HG03439 (cell line): ENCODE measurements around the gene PRB4.
"Not testable (repeated sequence)": the region's sequence is repeated elsewhere in the genome, so short reads cannot be mapped to it uniquely, and the experiment has no call there.

ENCODE experiments used
- ATAC-seq: cut with Tn5 transposase; IDR thresholded peaks from one replicate; pipeline ENCODE4 v1.9.1; 2021; ENCODE audit warnings: mild to moderate bottlenecking, moderate library complexity; ENCODE audit not compliant: unreplicated experiment

Gene PRB4

GRCh38 chr12:11310336-11310735, at the start of gene PRB4:
PRB4 (minus strand) TSS chr12:11310436; CDS start chr12:11310398, 38 bp downstream.
- no peak for ATAC-seq

GRCh38 chr12:11351736-11352135, 41.5 kb upstream of the PRB4 start:
- ATAC-seq = not testable (repeated sequence)

GRCh38 chr12:11348439-11348838, 38.2 kb upstream of the PRB4 start:
- ATAC-seq = no peak

- no peak for ATAC-seq
Measured at GRCh38 chr12:11347810-11348209, 37.6 kb upstream of the PRB4 start.

GRCh38 chr12:11344500-11344899, 34.3 kb upstream of the PRB4 start:
- ATAC-seq = no peak

- no peak for ATAC-seq
Measured at GRCh38 chr12:11324426-11324825, 14.2 kb upstream of the PRB4 start.

- no peak for ATAC-seq
Measured at GRCh38 chr12:11321980-11322379, 11.7 kb upstream of the PRB4 start.

- ATAC-seq = no peak
Measured at GRCh38 chr12:11307143-11307542, 3.1 kb downstream of the PRB4 start.

GRCh38 chr12:11273449-11273848, 36.8 kb downstream of the PRB4 start:
- ATAC-seq = no peak

- ATAC-seq = no peak
Measured at GRCh38 chr12:11269607-11270006, 40.6 kb downstream of the PRB4 start, which contains the start of gene PRB3. PRB3 (minus strand) TSS chr12:11269707; CDS start chr12:11269669, 38 bp downstream.

- ATAC-seq = no peak
Measured at GRCh38 chr12:11264501-11264900, 45.7 kb downstream of the PRB4 start.
